ENCODE results near the gene P2RX4.
A peak's percentile ranks its signal among the peaks of the same experiment; 100 is the strongest.
"Not testable (repeated sequence)": the region's sequence is repeated elsewhere in the genome, so short reads cannot be mapped to it uniquely, and the experiment has no call there.

The P2RX4 gene

DNA sequence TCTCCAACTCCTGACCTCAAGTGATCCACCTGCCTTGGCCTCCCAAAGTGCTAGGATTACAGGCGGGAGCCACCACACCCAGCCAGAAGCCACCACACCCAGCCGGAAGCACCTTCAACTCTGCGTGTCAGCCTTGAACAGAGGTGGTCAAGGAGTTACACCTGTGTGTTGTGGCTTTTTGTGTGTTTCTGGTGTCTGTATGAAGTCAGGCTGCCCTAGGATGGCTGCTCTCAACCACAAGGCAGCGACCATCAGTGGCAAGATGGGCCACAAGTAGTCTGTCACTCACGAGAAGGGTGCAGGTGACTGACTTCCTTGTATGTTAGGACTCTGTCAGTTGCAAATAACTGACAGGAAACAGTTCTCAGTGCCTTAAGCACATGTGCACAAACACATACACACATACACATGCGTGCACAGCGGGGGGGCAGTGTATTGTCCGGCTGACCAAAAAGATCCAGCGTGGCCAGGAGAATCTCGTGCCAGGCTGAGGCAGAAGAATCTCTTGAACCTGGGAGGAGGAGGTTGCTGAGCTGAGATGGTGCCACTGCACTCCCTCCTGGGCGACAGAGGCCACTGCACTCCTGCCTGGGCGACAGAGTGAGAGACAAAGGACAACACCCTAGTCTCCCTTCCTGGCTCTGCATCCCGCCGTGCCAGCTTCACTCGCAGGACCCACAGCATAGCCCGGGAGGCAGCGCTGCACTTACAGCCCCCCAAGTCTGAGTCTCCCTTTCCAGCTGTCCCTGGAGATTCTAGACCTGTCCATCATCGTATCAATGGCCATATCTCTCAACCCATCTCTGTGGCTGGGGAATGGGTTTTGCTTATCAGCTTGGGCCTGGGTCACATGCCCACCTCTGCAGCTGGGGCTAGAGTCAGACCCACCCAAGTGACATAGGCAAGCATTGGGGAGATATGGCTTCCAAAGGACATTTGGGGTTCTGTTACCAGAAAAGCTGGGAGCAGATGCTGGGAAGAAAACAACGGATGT, 13.7 kb downstream of the P2RX4 start:
- peak in 1 of 2 experiments; percentile 51 for DNase-seq

DNA sequence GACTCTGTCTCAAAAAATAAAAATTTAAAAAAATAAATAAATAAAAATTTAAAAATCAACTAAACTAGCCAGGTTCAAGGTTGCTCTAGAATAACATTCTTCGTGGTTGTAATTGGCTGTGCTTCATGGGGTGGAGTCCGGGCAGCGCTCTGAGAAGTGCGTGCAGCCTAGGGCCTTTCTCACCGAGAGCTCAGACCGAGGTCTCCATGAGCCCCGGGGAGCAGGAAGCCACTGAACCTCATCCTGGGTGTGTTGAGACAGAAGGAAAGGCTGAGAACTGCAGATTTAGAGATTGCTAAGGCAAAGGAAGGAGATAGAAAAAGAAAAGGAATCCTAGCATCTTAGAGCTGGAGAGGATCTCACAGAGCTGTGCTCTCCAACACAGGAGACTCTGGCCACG, 14.7 kb downstream of the P2RX4 start:
- no peak for DNase-seq

DNA sequence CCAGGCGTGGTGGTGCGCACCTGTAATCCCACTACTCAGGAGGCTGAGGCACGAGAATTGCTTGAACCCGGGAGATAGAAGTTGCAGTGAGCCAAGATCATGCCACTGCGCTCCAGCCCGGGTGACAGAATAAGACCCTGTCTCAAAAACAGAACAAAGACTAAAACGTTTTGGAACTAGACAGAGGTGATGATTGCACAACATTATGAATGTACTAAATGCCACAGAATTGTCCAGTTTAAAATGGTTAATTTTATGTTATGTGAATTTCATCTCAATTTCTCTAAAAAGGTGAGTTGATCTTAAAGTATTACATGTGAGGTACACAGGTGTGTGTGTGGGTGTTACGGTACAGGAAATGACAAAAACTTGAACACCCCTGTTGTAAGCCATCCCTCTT, 16.5 kb downstream of the P2RX4 start:
- DNase-seq, result no peak

DNA sequence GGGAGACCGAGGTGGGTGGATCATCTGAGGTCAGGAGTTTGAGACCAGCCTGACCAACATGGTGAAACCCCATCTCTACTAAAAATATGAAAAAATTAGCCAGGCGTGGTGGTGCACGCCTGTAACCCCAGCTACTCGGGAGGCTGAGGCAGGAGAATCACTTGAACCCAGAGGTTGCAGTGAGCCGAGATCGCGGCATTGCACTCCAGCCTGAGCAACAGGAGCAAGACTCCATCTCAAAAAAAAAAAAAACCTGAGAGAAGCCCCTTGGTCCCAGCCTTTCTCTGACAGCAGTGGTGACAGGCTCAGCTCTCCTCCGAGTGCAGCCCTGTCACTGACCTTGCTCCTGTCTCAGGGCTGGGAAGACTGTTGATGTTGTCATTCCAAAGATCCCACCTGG, 16.9 kb downstream of the P2RX4 start:
- not testable (repeated sequence) for DNase-seq

DNA sequence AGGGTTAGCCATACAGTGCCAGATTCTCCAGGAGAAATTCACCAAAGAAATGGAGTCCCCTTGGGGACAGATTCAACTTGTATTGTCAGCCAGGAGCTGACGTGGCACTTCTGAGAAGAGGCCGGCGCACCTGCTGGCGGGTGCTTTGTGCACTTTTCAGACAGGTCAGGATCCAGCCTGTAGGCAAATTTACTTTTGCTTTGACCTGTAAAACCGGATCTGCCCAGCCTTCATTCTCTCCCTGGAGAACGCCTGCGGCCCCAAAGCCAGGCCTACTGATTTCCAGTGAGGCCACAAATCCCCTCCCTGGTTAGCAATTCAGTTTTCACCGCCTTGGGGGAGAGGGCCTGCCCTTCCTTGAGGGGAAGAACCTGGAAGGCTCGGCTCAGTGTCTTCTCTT, 17.4 kb downstream of the P2RX4 start:
- DNase-seq, result peak; percentile 91 to 96

DNA sequence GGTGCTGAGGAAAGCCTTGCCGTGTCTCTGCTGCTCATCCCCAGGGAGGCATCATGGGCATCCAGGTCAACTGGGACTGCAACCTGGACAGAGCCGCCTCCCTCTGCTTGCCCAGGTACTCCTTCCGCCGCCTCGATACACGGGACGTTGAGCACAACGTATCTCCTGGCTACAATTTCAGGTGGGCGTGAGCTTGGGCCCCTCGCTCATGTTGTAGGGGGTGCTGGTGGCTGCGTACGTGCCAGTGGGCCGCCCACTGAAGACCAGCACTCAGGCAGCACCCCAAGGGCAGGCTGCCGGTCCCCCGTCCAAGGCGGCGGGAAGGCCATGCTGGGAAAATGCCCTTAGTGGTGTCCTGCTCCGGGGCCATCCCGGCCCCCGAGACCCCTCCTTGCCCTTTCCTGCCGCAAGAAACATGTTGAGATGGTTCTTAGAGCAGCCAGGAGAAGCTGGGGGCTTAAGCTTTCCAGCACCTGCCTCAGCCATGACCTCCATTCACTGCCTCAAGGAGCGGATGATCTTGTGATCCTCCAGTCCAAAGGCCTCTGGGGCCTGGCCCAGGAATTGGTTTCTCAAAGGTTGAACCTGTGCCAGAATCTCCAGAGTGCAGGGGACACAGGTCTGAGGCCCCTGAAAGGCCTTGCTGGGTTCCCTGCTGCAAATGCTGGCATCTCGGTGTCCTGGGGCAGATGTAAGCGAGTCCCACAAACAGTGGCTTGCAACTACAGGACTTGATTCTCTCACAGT, 19.2 kb downstream of the P2RX4 start:
- DNase-seq, result no peak

DNA sequence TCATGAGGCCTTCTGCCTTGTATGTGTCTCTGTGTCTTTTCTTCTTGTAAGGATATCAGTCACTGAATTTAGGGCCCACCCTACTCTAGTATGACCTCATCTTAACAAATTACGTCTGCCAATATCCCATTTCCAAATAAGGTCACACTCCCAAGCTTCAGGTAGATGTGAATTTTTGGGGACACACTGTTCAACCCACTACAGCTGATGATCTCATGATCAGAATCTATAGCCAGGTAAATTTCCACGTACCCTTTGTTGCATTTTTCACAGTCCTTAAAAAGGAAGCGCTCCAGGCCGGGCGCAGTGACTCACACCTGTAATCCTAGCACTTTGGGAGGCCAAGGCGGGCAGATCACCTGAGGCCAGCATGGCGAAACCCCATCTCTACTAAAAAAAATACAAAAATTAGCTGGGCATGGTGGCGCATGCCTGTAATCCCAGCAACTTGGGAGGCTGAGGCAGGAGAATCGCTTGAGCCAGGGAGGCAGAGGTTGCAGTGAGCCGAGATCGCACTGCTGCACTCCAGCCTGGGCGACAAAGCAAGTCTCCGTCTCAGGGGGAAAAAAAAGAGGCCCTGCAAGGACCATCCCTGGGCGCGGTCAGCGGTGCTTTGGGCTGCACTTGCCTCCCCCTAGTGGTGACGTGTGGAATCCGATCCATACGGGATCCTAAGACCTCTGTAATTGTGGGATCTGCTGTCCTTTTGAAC, 20.1 kb downstream of the P2RX4 start:
- DNase-seq, result peak; percentile 58 to 91

DNA sequence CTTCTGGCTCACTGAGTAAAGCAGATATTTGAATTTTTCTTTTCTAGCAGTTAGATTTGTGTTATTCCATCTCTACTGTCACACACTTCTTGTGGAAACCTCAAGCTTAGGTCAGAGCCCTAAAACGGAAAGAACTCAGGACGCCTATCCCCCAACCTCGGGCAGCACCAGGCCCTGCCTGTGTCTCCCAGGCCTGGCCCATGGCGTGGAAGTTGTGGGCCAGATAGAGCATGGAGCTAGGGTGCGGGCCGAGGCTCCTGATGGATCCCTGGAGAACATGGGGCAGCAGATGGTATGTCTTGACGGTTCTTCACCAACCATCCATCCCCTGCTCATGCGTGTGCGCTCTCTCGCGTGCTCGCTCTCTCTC, 20.6 kb downstream of the P2RX4 start:
- DNase-seq, result no peak

DNA sequence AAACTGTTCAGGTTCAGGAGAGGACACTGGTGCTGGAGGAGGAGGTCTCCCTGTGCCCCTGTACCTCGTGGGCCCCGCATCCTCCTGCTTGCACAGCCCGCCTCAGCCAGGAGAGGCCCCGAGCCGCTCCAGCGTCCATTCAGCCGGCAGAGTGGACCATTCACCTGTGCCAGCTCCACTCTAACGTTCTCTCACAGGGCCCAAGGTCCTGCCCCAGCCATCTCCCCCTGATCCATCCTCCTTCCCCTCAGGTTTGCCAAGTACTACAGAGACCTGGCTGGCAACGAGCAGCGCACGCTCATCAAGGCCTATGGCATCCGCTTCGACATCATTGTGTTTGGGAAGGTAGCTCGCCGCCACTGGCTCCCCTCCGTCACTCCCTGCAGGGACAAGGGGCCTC, 22.2 kb downstream of the P2RX4 start:
- no peak for DNase-seq

DNA sequence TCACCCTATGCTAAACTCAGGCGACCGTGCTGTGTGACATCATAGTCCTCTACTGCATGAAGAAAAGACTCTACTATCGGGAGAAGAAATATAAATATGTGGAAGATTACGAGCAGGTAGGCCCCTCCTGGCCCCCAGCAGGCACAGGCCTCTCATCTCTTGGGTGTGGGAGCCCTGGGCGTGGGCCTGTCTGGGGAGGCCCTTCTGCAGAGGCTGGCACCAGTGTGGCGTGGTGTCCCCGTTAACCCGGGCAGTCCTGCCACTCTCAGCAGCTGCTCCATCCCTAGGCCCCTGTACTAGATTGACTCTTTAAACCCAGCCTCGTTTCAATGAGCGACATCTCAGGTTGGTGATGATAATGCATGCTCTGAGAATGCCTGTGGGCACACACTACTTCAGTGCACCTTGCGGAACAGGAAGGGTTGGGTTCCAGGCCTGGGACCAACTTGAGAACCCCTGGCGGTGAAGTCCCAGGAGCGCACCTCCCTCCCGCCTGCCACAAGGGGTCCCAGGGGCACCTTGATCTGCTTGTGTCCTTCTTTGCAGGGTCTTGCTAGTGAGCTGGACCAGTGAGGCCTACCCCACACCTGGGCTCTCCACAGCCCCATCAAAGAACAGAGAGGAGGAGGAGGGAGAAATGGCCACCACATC, 23.2 kb downstream of the P2RX4 start:
- DNase-seq, result no peak

DNA sequence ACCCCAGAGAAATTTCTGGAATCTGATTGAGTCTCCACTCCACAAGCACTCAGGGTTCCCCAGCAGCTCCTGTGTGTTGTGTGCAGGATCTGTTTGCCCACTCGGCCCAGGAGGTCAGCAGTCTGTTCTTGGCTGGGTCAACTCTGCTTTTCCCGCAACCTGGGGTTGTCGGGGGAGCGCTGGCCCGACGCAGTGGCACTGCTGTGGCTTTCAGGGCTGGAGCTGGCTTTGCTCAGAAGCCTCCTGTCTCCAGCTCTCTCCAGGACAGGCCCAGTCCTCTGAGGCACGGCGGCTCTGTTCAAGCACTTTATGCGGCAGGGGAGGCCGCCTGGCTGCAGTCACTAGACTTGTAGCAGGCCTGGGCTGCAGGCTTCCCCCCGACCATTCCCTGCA, 23.7 kb downstream of the P2RX4 start:
- DNase-seq, result no peak

DNA sequence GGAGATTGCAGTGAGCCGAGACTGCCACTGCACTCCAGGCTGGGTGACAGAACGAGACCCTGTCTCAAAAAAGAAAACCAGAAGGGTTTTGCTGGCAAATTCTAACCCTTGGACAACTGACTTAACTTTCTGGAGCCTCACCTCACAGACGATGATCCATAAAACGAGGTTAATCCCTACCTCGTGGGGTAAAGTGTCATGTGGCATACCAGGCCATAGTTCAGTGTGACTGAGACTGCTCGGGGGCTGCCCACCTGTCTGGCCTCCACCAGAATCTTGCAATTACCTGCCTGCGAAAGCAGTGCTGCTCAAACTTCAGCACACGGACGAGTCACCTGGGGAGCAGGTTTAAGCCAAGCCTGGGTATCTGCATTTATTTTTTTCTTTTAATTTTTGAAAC, 26.8 kb downstream of the P2RX4 start:
- DNase-seq, result no peak

DNA sequence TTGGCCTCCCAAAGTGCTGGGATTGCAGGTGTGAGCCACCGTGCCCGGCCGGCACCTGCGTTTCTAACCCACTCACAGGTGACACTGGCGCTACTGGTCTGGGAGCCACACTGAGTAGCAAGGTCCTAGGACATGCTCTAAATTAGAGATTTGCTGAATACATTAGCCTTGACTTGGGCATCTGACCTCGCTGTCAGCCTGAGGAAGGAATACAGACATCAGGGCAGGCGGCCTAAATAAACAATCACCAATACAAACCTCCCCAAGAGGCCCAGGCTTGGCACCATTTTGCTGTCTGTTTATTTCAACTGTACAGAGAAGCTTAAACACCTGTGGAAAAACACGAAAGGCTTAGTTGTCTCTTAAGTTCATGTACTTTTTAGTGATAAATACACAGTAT, 27.5 kb downstream of the P2RX4 start:
- DNase-seq, result no peak

DNA sequence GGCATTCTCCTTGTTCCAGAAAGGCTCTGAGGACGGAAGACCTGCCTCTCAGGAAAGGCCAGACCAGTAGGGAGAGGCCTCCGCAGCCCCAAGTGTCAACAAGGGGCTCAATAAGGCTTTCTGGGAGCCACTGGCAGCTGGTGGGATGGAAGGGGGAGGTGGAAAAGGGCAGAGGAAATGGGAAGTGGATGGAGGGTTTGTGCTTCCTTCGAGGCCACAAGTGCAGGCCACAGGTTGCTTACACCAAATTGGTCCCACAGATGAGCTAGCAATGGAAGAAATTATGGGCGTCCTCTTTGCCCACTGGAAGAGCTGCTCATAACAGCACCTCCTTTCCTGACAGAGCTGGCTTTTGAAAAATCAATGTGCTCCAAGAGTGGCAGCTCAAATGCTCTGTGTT, 28.2 kb downstream of the P2RX4 start:
- no peak for DNase-seq

DNA sequence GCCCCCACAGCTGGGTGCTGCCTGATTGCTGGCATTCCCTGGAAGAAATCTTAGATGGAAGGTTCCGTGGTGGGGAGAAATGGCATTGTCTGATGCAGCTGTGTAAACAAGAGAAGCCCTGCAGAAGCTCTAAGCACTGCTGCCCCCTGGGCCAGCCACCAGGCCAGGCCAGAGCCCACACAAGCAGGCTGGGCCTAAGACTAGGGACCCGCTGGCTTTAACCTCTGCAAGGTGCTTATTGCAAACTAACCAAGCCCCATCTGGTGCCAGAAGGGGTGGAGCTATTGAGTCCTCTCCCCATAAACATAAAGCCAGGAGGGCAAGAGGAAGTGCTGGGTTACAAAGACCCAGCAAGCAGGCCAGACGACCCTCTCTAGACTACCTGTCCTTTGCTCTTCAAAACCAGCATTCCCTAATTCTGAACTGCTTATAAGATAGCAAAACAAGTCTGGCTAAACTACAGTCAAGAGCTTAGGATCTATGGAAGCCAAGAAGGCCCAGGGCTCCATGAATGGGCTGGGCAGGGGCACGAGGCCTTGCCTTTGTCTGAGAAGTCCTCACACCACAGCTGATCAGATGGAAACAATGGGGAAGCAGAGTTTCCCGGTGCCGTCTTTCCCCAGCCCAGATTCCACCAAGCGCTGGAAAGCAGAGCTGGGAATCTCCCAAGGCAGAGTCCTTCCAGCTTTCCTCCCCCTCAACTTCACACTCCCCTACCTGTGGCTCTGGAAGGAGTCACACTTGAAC, 28.8 kb downstream of the P2RX4 start:
- DNase-seq, result no peak

DNA sequence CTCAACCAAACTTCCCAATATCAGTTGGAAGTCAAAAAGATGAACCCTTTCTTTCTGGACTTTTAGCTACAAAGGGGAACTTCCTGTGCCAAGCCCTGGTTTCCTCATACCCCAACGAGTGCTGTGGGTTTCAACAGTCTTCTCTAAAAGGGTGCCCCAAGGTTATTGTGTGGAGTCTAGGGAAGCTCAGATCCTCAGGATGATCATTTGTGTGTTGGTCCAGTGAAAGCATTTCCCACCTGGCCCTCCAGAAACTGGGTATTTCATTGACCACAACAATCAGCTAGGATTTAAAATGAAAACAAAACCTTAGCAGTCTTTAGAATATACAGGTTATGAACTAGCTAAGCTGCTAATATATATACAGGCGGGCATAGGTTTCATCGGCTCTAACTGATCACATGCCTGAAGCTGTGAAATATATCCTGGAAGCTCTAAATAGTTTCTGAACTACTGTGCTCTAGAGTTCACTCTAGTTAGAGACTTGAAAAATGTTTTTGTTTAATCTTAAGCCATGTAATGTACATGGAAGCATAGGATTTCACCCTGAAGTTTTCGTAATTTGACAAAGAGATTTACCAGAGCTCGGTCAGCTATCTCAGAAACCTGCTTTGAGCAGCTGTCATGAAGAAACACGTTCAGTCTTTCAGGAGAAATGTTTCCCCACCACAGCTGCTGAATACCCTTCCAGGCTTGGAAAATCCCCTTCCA, 29.6 kb downstream of the P2RX4 start:
- no peak for DNase-seq

DNA sequence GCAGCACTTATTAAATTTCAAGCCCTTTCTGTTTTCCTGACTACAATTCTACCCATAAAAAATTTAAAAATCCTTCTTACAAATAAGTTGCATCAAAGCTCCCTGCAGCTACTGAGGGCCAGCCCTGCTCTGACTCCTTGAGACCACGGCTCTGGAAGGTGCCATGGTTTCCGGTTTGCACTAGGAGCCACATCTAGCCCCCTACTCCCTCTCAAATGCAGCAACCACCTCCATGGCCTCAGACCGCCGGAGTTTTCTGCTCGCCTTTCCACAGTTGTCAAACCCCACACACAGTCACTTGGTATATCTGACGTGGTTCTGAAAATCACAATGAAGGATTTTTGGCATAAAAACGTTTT, 30.1 kb downstream of the P2RX4 start:
- DNase-seq, result no peak

DNA sequence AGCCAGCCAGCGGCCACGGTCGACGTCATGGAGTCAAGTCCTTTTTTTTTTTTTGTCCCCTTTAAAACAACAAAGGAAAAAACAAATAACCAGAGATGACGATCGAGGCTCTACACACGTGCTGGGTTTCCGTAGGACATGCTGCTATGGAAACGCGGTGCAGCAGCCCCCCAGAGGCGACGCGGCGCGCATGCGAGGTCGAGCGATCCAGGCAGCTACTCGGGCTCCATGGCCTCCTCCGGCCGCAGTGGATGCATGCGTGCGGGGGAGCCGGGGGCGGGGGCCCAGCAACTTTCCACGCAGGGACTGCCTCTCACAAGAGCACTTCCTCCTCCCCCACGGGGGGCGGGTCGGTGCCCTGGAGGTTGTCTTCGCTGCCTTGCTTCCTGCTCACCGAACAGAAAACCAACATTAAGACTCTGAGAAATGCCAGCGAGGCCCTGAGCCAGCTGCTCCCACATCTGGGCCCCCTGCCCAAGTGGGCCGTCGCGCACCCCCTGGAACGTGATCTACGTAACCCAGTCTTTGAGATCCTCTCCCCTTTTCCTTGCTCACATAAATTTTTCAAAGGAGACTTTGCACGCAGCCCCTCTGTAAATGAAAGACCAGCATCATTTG, 30.7 kb downstream of the P2RX4 start:
- no peak for DNase-seq

DNA sequence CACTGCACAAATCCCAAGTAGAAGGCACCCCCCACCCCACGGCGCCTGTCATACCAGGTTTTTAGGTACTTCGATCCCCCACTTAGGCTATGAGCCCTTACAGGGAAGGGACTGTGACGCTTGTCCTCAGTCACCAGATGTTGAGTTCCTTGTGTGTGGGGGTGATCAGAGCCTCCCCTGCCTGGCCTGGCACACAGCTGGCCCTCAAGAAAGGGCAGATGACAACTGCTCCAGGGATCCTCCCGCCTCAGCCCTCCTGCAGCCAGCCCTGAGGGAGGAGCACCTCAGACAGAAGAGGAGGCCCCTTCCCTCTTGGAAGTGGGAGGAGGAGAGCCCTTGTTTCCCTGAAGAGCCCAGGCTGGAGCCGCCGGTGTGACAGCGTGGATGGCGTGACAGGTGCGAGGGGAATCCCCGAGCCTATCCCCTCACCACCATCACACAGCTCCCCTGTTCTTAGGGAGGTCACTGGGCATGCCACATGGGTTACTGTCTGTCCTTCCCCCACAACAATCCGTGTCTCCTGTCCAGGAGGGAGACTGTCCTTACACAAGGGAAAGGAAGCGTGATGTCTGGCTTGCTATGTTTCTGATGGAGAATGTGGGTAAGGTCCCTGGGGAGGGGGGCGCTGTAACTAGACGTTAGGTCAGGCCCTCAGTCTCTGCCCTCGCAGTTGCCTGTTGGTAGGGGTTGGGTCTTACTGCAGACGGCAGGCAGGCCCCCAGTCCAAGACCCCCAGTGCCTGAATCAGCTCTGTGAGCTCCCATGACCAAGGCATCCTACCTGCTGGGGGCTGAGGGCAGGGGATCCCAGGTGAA, 31.4 kb downstream of the P2RX4 start:
- DNase-seq, result no peak

DNA sequence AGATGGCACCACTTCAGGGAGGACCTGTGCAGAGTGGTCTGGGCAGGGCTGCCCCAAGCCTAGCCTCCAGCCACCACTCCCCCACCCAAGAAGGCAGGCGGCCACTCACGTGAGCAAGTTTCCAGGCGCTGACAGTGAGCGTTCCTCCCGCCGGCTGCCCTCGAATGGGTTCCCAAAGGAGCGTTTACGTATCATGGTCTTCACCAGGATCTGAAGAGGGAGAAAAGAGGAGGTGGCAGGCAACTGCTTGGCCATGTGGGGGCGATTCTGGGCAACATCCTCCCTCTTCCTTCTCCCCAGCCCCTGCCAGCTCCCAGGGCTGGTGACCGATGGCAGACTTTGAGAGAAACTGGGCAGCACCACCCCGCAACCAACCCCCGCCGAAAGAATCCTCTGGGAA, 35.1 kb downstream of the P2RX4 start:
- no peak for DNase-seq
